Common myeloid progenitor, CD34-positive (primary cell): ENCODE measurements around the gene EPHA6.
"Not testable (repeated sequence)": the region's sequence is repeated elsewhere in the genome, so short reads cannot be mapped to it uniquely, and the experiment has no call there.

ENCODE experiments used
- CTCF ChIA-PET: fragments of 350-600 bp; sonication (Branson Sonifier 250); formaldehyde crosslinking; loops from one replicate; lab custom pipeline; 2021; ENCODE audit warnings: antibody characterized with exemption; lab: Charles Lee
- POLR2A ChIA-PET: fragments of 350-600 bp; sonication (Branson Sonifier 250); formaldehyde crosslinking; loops from one replicate; lab custom pipeline; 2021; ENCODE audit warnings: antibody characterized with exemption; lab: Charles Lee
- DNase-seq, 3 donors: peaks; one replicate each; pipeline versions ENCODE4 v3.0.0 to v3.0.0-alpha.2; 2013
- H3K27ac ChIP-seq, 2 experiments: 1 replicate in 1 of 2; 2 replicates in 1 of 2; pipeline ENCODE4 v1.7.0; 2013; ENCODE audit warnings: inconsistent platforms in 2 of 2, low read length in 2 of 2, mild to moderate bottlenecking in 2 of 2, low read depth in 1 of 2, moderate library complexity in 1 of 2; ENCODE audit not compliant: severe bottlenecking in 2 of 2, insufficient read depth in 1 of 2, poor library complexity in 1 of 2
- H3K27me3 ChIP-seq, 5 experiments: replicated peaks in 2 of 5; 1 replicate in 3 of 5; 2 replicates in 2 of 5; pipeline versions ENCODE4 v1.6.1 to v1.7.0; 2013; ENCODE audit warnings: low read length in 4 of 5, mild to moderate bottlenecking in 2 of 5, moderate library complexity in 2 of 5, inconsistent platforms in 1 of 5; ENCODE audit not compliant: insufficient read depth in 5 of 5, control insufficient read depth in 4 of 5
- H3K36me3 ChIP-seq, 4 experiments: 1 replicate in 2 of 4; 2 replicates in 2 of 4; pipeline versions ENCODE4 v1.6.1 to v1.7.0; 2013; ENCODE audit warnings: low read length in 3 of 4, control low read depth in 1 of 4, mild to moderate bottlenecking in 1 of 4; ENCODE audit not compliant: control insufficient read depth in 4 of 4, insufficient read depth in 4 of 4
- H3K4me1 ChIP-seq, 4 experiments: 1 replicate in 3 of 4; 2 replicates in 1 of 4; pipeline versions ENCODE4 v1.6.1 to v1.7.1; 2013; ENCODE audit warnings: low read length in 3 of 4, mild to moderate bottlenecking in 3 of 4, control low read depth in 1 of 4, inconsistent platforms in 1 of 4, moderate library complexity in 1 of 4; ENCODE audit not compliant: control insufficient read depth in 4 of 4, insufficient read depth in 4 of 4; ENCODE audit errors: control extremely low read depth in 1 of 4
- H3K4me3 ChIP-seq, 7 experiments: 1 replicate in 4 of 7; 2 replicates in 3 of 7; pipeline versions ENCODE4 v1.5.1 to v1.7.0; 2013; ENCODE audit warnings: mild to moderate bottlenecking in 7 of 7, low read length in 6 of 7, moderate library complexity in 6 of 7, inconsistent platforms in 2 of 7, low read depth in 2 of 7, control low read depth in 1 of 7; ENCODE audit not compliant: insufficient read depth in 4 of 7, control insufficient read depth in 1 of 7; ENCODE audit errors: extremely low read depth in 1 of 7
- H3K9me3 ChIP-seq, 5 experiments: 1 replicate in 4 of 5; 2 replicates in 1 of 5; pipeline versions ENCODE4 v1.6.1 to v1.7.1; 2013; ENCODE audit warnings: low read length in 4 of 5, mild to moderate bottlenecking in 2 of 5, inconsistent platforms in 1 of 5, low read depth in 1 of 5, moderate library complexity in 1 of 5; ENCODE audit not compliant: control insufficient read depth in 4 of 5, insufficient read depth in 2 of 5; ENCODE audit errors: control extremely low read depth in 1 of 5
- WGBS: methylation state at CpG from one replicate; pipeline ENCODE4 v1.1.5; 2013; ENCODE audit not compliant: insufficient coverage; 5-methylcytosine and 5-hydroxymethylcytosine counted together

Gene EPHA6

DNA sequence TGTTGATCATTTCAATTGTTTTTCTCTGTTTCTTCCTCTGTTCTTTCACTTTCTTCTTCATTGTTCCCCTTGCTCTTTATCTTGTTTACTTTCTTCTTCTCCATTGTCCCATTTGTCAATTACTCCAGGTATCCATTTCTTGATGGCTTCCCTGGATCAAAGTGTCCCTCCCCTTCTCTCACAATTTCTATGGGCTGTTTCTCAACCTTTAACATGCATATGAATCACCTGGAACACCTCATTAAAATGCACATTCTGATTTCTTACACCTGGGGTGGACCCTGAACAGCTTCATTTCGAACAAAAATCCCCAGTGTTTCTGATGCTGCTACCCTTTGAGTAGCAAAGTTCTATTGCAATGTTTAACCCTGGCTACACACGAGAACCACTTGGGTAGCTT is 454.8 kb downstream of the EPHA6 start:
- ChIA-PET CTCF (no interaction called here), POLR2A (no interaction called here)
- no peaks in the 10 kb centered on the region for H3K36me3 ChIP-seq
- H3K27ac ChIP-seq, result no peak overlapping the region
- 32% methylated on average over 2 of the region's 2 CpGs for WGBS
- no peak overlapping the region for H3K4me3 ChIP-seq
- DNase-seq, result no peak
- no peaks in the 10 kb centered on the region for H3K9me3 ChIP-seq
- no peaks in the 10 kb centered on the region for H3K4me1 ChIP-seq
- no peaks in the 10 kb centered on the region for H3K27me3 ChIP-seq

GRCh38 chr3:97276879-97277550 is 462.6 kb downstream of the EPHA6 start:
- H3K4me3 ChIP-seq, CTCF ChIA-PET, H3K27me3 ChIP-seq, H3K36me3 ChIP-seq, H3K9me3 ChIP-seq, H3K4me1 ChIP-seq, POLR2A ChIA-PET, H3K27ac ChIP-seq, DNase-seq: not testable (repeated sequence)
- WGBS, result 95% methylated on average over 13 of the region's 15 CpGs

GRCh38 chr3:97277708-97278107 is 463.3 kb downstream of the EPHA6 start:
- CTCF ChIA-PET, result no interaction called here
- H3K4me3 ChIP-seq, result no peak overlapping the region
- WGBS, result no CpG with 5 or more reads among the region's 4 CpGs
- no peaks in the 10 kb centered on the region for H3K36me3 ChIP-seq
- H3K27ac ChIP-seq, result no peak overlapping the region
- H3K9me3 ChIP-seq, result no peaks in the 10 kb centered on the region
- POLR2A ChIA-PET, result no interaction called here
- no peak for DNase-seq
- H3K4me1 ChIP-seq, result no peaks in the 10 kb centered on the region
- no peaks in the 10 kb centered on the region for H3K27me3 ChIP-seq

GRCh38 chr3:97278506-97278905 is 464.1 kb downstream of the EPHA6 start:
- Histone ChIP-seq H3K9me3 (no peaks in the 10 kb centered on the region), H3K4me1 (no peaks in the 10 kb centered on the region), H3K4me3 (no peak overlapping the region), H3K27me3 (no peaks in the 10 kb centered on the region), H3K27ac (no peak overlapping the region), H3K36me3 (no peaks in the 10 kb centered on the region)
- ChIA-PET POLR2A (no interaction called here), CTCF (no interaction called here)
- no CpG with 5 or more reads among the region's 1 CpG for WGBS
- no peak for DNase-seq

- Histone ChIP-seq H3K4me1 (no peaks in the 10 kb centered on the region), H3K4me3 (no peak overlapping the region), H3K36me3 (no peaks in the 10 kb centered on the region), H3K9me3 (peaks cover 2 to 15% (median 3%) of the 10 kb centered on the region in 5 experiments), H3K27me3 (no peaks in the 10 kb centered on the region), H3K27ac (no peak overlapping the region)
- DNase-seq, result no peak
- POLR2A ChIA-PET, result no interaction called here
- 98% methylated on average over 9 of the region's 13 CpGs for WGBS
- CTCF ChIA-PET, result no interaction called here
These were observed 477.5 kb downstream of the EPHA6 start for GRCh38 chr3:97291901-97292300.

GRCh38 chr3:97293596-97294131 is 479.3 kb downstream of the EPHA6 start:
- Histone ChIP-seq H3K36me3 (no peaks in the 10 kb centered on the region), H3K27me3 (no peaks in the 10 kb centered on the region), H3K9me3 (peaks cover 2 to 15% (median 3%) of the 10 kb centered on the region in 5 experiments), H3K4me3 (no peak overlapping the region), H3K4me1 (no peaks in the 10 kb centered on the region), H3K27ac (no peak overlapping the region)
- ChIA-PET CTCF (no interaction called here), POLR2A (no interaction called here)
- no peak for DNase-seq
- WGBS, result 93% methylated on average over 5 of the region's 5 CpGs

DNA sequence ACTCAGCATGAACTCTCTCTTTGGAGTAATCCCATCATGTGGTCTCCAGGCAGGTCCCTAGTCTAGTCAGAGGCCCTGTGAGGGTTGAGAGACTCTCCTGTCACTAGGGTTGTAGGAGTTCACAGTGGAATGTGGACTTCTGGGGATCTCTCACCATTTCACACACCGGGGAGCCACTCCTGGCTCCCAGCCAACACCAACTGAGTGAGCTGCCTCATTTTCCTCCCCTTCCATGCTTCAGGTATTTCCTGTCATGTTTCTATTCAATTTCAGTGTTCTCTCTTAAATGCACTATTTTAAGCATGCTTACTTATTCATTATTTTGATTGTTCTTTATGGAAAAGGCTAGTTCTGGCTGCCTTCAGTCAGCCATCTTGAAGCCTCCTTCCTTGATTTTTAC is 482.6 kb downstream of the EPHA6 start:
- CTCF ChIA-PET, result no interaction called here
- no peaks in the 10 kb centered on the region for H3K4me1 ChIP-seq

More for the DNA sequence above, 482.6 kb downstream of the EPHA6 start:
- H3K36me3 ChIP-seq, result no peaks in the 10 kb centered on the region
- no peaks in the 10 kb centered on the region for H3K27me3 ChIP-seq
- DNase-seq, result no peak
- POLR2A ChIA-PET, result no interaction called here
- WGBS, result 75% methylated on average over 1 of the region's 1 CpG
- peaks cover 0 to 15% (median 3%) of the 10 kb centered on the region in 5 experiments for H3K9me3 ChIP-seq
- H3K4me3 ChIP-seq, result no peak overlapping the region
- H3K27ac ChIP-seq, result no peak overlapping the region
